Endothelial cell of umbilical vein (primary cell): ENCODE measurements around the gene SFMBT2. TPM values are rescaled to one million over a fixed set of nuclear protein-coding genes. Genes with fewer than 3 reads are reported as not detected.
A peak's percentile ranks its signal among the peaks of the same experiment; 100 is the strongest.

ENCODE experiments used
- BruUV-seq: library from RNA; stranded (reverse); fragments of 400-500 nt; replicated peaks from 2 replicates; lab custom pipeline; 2021; lab: Mats Ljungman, UMichigan
- CTCF ChIA-PET: fragments of 300-600, 350-600 bp; sonication (Branson Sonifier 250); formaldehyde crosslinking; loops from one replicate; lab custom pipeline; 2021; ENCODE audit warnings: antibody characterized with exemption, inconsistent platforms; lab: Charles Lee
- POLR2A ChIA-PET: fragments of 300-600, 350-600 bp; sonication (Branson Sonifier 250); formaldehyde crosslinking; loops from one replicate; lab custom pipeline; 2021; ENCODE audit warnings: antibody characterized with exemption, inconsistent platforms; lab: Charles Lee
- DNase-seq: peaks from one replicate; pipeline ENCODE4 v3.0.0-alpha.2; 2011; ENCODE audit warnings: low read depth, low spot score
- FAIRE-seq: peaks from 2 replicates; lab custom pipeline; 2011; peaks lifted over from hg19 to GRCh38; lab: Jason Lieb, UNC
- H2AFZ ChIP-seq: 2 replicates; pipeline ENCODE4 v1.6.0; 2012; ENCODE audit warnings: low read depth, low read length, control low read depth, inconsistent platforms
- H3K27ac ChIP-seq: 2 replicates; pipeline ENCODE4 v1.5.1; 2011; ENCODE audit warnings: low read depth, mild to moderate bottlenecking, control low read depth, low read length, moderate library complexity; ENCODE audit not compliant: insufficient read depth
- H3K27me3 ChIP-seq, 2 experiments: 2 replicates each; pipeline versions ENCODE4 v1.6.0 to v1.6.1; 2011; ENCODE audit warnings: low read length in 2 of 2, mixed read lengths in 1 of 2; ENCODE audit not compliant: control insufficient read depth in 2 of 2, insufficient read depth in 2 of 2
- H3K36me3 ChIP-seq, 2 experiments: 2 replicates in 1 of 2; 3 replicates in 1 of 2; pipeline ENCODE4 v1.5.1; 2011; ENCODE audit warnings: low read length in 2 of 2, mild to moderate bottlenecking in 1 of 2, moderate library complexity in 1 of 2; ENCODE audit not compliant: control insufficient read depth in 2 of 2, insufficient read depth in 2 of 2; ENCODE audit errors: extremely low read depth in 1 of 2
- H3K4me1 ChIP-seq: 3 replicates; pipeline ENCODE4 v1.5.1; 2011; ENCODE audit warnings: mild to moderate bottlenecking, low read length; ENCODE audit not compliant: control insufficient read depth, insufficient read depth; ENCODE audit errors: extremely low read depth
- H3K4me2 ChIP-seq: 2 replicates; pipeline ENCODE4 v1.6.1; 2011; ENCODE audit warnings: low read length, control low read depth, mixed read lengths; ENCODE audit not compliant: insufficient read depth
- H3K4me3 ChIP-seq, 3 experiments: fragments of 200-600 bp in 1 of 3; sonication (generic), shearing (Covaris generic) in 1 of 3; replicated peaks in 1 of 3; 2 replicates each; pipeline ENCODE4 v1.5.1; 2011 to 2016; ENCODE audit warnings: control low read depth in 3 of 3, low read length in 3 of 3, mild to moderate bottlenecking in 2 of 3, inconsistent platforms in 1 of 3, low read depth in 1 of 3, moderate library complexity in 1 of 3; ENCODE audit not compliant: insufficient read depth in 1 of 3
- H3K79me2 ChIP-seq: 2 replicates; pipeline ENCODE4 v1.6.0; 2012; ENCODE audit warnings: low read length, inconsistent platforms; ENCODE audit not compliant: control insufficient read depth, insufficient read depth
- H3K9ac ChIP-seq: replicated peaks from 2 replicates; pipeline ENCODE3; 2011; ENCODE audit warnings: low read length, control low read depth; ENCODE audit not compliant: insufficient read depth; ENCODE audit errors: extremely low read depth
- H3K9me1 ChIP-seq: replicated peaks from 3 replicates; pipeline ENCODE4 v1.6.0; 2011; ENCODE audit warnings: mild to moderate bottlenecking, low read length; ENCODE audit not compliant: control insufficient read depth, insufficient read depth; ENCODE audit errors: extremely low read depth
- H3K9me3 ChIP-seq: replicated peaks from 2 replicates; pipeline ENCODE4 v1.5.1; 2012; ENCODE audit warnings: low read length, inconsistent platforms; ENCODE audit not compliant: control insufficient read depth, insufficient read depth
- H4K20me1 ChIP-seq: replicated peaks from 2 replicates; pipeline ENCODE3; 2011; ENCODE audit warnings: mild to moderate bottlenecking, low read length; ENCODE audit not compliant: control insufficient read depth, insufficient read depth; ENCODE audit errors: extremely low read depth
- CTCF ChIP-seq, 2 donors: IDR thresholded peaks; 1 replicate in 1 of 2; 2 replicates in 1 of 2; pipeline ENCODE4 v1.5.1; 2011; ENCODE audit warnings: low read length in 2 of 2, mild to moderate bottlenecking in 2 of 2, moderate library complexity in 2 of 2, control low read depth in 1 of 2, inconsistent platforms in 1 of 2, low read depth in 1 of 2; ENCODE audit not compliant: insufficient read depth in 1 of 2; ENCODE audit errors: extremely low read depth in 1 of 2
- EZH2 ChIP-seq: IDR thresholded peaks from 2 replicates; pipeline ENCODE4 v1.6.1; 2012; ENCODE audit warnings: borderline replicate concordance, low read depth, mild to moderate bottlenecking, moderate library complexity, low read length, inconsistent platforms; ENCODE audit not compliant: severe bottlenecking
- FOS ChIP-seq: IDR thresholded peaks from 2 replicates; pipeline ENCODE4 v1.6.1; 2011; ENCODE audit warnings: mild to moderate bottlenecking, low read length, moderate library complexity, borderline replicate concordance; ENCODE audit not compliant: insufficient read depth
- GATA2 ChIP-seq: IDR thresholded peaks from 2 replicates; pipeline ENCODE4 v1.7.0; 2011; ENCODE audit warnings: low read depth, mild to moderate bottlenecking, moderate library complexity, mixed read lengths, low read length; ENCODE audit not compliant: insufficient read length, insufficient read depth
- JUN ChIP-seq: IDR thresholded peaks from 2 replicates; pipeline ENCODE4 v1.6.1; 2011; ENCODE audit warnings: borderline replicate concordance, low read depth; ENCODE audit not compliant: insufficient read length, insufficient read depth
- MAX ChIP-seq: IDR thresholded peaks from 2 replicates; pipeline ENCODE4 v1.6.1; 2011; ENCODE audit not compliant: insufficient read depth, insufficient read length
- MYC ChIP-seq: IDR thresholded peaks from one replicate; pipeline ENCODE4 v1.6.1; 2011; ENCODE audit warnings: mild to moderate bottlenecking, low read depth, low read length
- POLR2A ChIP-seq: IDR thresholded peaks from 2 replicates; pipeline ENCODE4 v1.6.1; 2012; ENCODE audit warnings: low read depth, mild to moderate bottlenecking, control low read depth, low read length
- POLR2AphosphoS5 ChIP-seq: IDR thresholded peaks from 2 replicates; pipeline ENCODE4 v1.6.1; 2012; ENCODE audit warnings: low read depth, mild to moderate bottlenecking, control low read depth, low read length, moderate library complexity; ENCODE audit not compliant: insufficient read depth
- dilution Hi-C: fragments of 300-500 bp; cut with MboI; formaldehyde crosslinking; loops from one replicate; pipeline ENCODE4 v1.15.0; 2019; ENCODE audit warnings: low sequenced_read_pairs; ENCODE audit not compliant: extremely low pct_ligation_motif_present
- intact Hi-C: fragments of 100-400 bp; cut with micrococcal nuclease; formaldehyde crosslinking; loops from one replicate; pipeline ENCODE4 v1.10.0; 2022
- polyA plus RNA-seq, 4 experiments: library from polyadenylated mRNA; depleted of rRNA in 3 of 4; stranded (reverse) in 3 of 4; unstranded in 1 of 4; fragments of >200 nt; gene quantifications; 2 replicates each; pipeline versions ENCODE4 v1.2.1 to v1.2.3, GENCODE V29; 2011 to 2012; ENCODE audit warnings: missing spikeins in 1 of 4
- total RNA-seq: library from RNA; stranded (reverse); gene quantifications from 2 replicates; pipeline ENCODE4 v1.2.3, GENCODE V29; 2021

SFMBT2 gene
- total and polyA plus RNA-seq, 2 donors (not counting 3 experiments of a cell fraction or from before 2014, with no cell fraction given): 0.14 to 0.64 TPM

- Histone ChIP-seq H3K36me3 (no peaks in the 10 kb centered on the region), H2AFZ (peak overlapping the region; percentile 87), H3K27me3 (peaks cover 29 to 44% of the 10 kb centered on the region in 2 experiments), H3K4me1 (peaks cover 26% of the 10 kb centered on the region), H3K9me3 (no peaks in the 10 kb centered on the region), H3K27ac (no peak overlapping the region), H4K20me1 (no peaks in the 10 kb centered on the region), H3K9ac (no peak overlapping the region), H3K4me3 (peak overlapping the region in 1 of 3 experiments; percentile 58), H3K4me2 (peak overlapping the region; percentile 52), H3K9me1 (no peaks in the 10 kb centered on the region), H3K79me2 (no peaks in the 10 kb centered on the region)
- intact Hi-C loops: loop anchor here (5.0 kb wide), 1 partner anchor 825 kb away; the partner anchor contains the start of gene PRKCQ
- CTCF ChIA-PET: no interaction called here
- POLR2A ChIA-PET: no interaction called here
- FAIRE-seq (no peak), DNase-seq (no peak)
- dilution Hi-C loops: no loop called here
- BruUV-seq: no TSS peak
- TF ChIP-seq MYC (no peak), FOS (no peak), MAX (no peak), POLR2AphosphoS5 (no peak)
These were observed 4.0 kb downstream of the SFMBT2 start for GRCh38 chr10:7406712-7407333.

GRCh38 chr10:7405637-7406036 is 5.2 kb downstream of the SFMBT2 start:
- dilution Hi-C loops (no loop called here), intact Hi-C loops (loop anchor here (5.0 kb wide), 1 partner anchor 823 kb away; the partner anchor contains the start of gene PRKCQ)
- no TSS peak for BruUV-seq
- ChIA-PET CTCF (no interaction called here), POLR2A (no interaction called here)
- no peak overlapping the region for H3K4me3 ChIP-seq
- H3K27me3 ChIP-seq: peaks cover 25 to 34% of the 10 kb centered on the region in 2 experiments
- no peak overlapping the region for H2AFZ ChIP-seq
- TF ChIP-seq EZH2 (no peak), GATA2 (no peak), CTCF (IDR thresholded peaks at IDR 0.05; ENCODE audit: extremely low read depth in 1 of 2, insufficient read depth in 1 of 2, low read depth in 1 of 2, low read length in 2 of 2) (no peak), POLR2AphosphoS5 (no peak), FOS (no peak), JUN (no peak), MAX (no peak), MYC (no peak), POLR2A (no peak)
- H3K4me1 ChIP-seq: peaks cover 23% of the 10 kb centered on the region
- DNase-seq: peak; percentile 29
- H3K79me2 ChIP-seq: no peaks in the 10 kb centered on the region
- no peak overlapping the region for H3K27ac ChIP-seq
- H3K9me1 ChIP-seq: no peaks in the 10 kb centered on the region
- FAIRE-seq: no peak
- no peak overlapping the region for H3K4me2 ChIP-seq
- H3K36me3 ChIP-seq: no peaks in the 10 kb centered on the region
- no peaks in the 10 kb centered on the region for H4K20me1 ChIP-seq
- no peaks in the 10 kb centered on the region for H3K9me3 ChIP-seq
- no peak overlapping the region for H3K9ac ChIP-seq
